Thoracic aorta (tissue), 2 donors: ENCODE measurements around the gene B3GNT9. TPM values are rescaled to one million over a fixed set of nuclear protein-coding genes. Genes with fewer than 3 reads are reported as not detected.

Experiments
- ATAC-seq: fragments of 150-250 bp; one replicate; pipeline ENCODE4 v1.8.0; 2017; ENCODE audit warnings: low read depth; ENCODE audit not compliant: insufficient number of reproducible peaks, low FRiP score
- DNase-seq: peaks from one replicate; pipeline ENCODE4 v3.0.0-alpha.2; 2020; ENCODE audit warnings: low spot score
- H3K27ac ChIP-seq, 2 donors: fragments of 200-600 bp; sonication (generic); 1 replicate in 1 of 2; 2 replicates in 1 of 2; pipeline ENCODE4 v1.5.1; 2016; ENCODE audit warnings: mild to moderate bottlenecking in 2 of 2, moderate library complexity in 2 of 2
- H3K27me3 ChIP-seq: fragments of 200-600 bp; sonication (generic); replicated peaks from 2 replicates; pipeline ENCODE4 v1.6.0; 2016; ENCODE audit warnings: mild to moderate bottlenecking; ENCODE audit not compliant: insufficient read depth
- H3K36me3 ChIP-seq: fragments of 200-600 bp; sonication (generic); one replicate; pipeline ENCODE4 v1.5.1; 2016
- H3K4me1 ChIP-seq, 2 donors: fragments of 200-600 bp; sonication (generic); 1 replicate in 1 of 2; 2 replicates in 1 of 2; pipeline versions ENCODE4 v1.5.1 to v1.6.0; 2016; ENCODE audit warnings: low read depth in 2 of 2, mild to moderate bottlenecking in 1 of 2; ENCODE audit not compliant: control insufficient read depth in 1 of 2
- H3K4me3 ChIP-seq: fragments of 200-600 bp; sonication (generic); 2 replicates; pipeline ENCODE4 v1.5.1; 2016; ENCODE audit warnings: mild to moderate bottlenecking
- H3K9me3 ChIP-seq: fragments of 200-600 bp; sonication (generic); 2 replicates; pipeline ENCODE4 v1.5.1; 2016
- CTCF ChIP-seq: fragments of 200-600 bp; sonication (generic); IDR thresholded peaks from one replicate; pipeline ENCODE4 v1.5.1; 2019; ENCODE audit warnings: antibody characterized with exemption
- total RNA-seq, 2 donors: library from RNA; depleted of rRNA; stranded (reverse); fragments of >200 nt; gene quantifications; one replicate each; pipeline versions ENCODE4 v1.1.0 to v1.2.3, GENCODE V29; 2016

Gene B3GNT9
- total RNA-seq, 2 donors from 2014 or later: 33.5 to 59.6 TPM

GRCh38 chr16:67182288-67182687, 31.5 kb upstream of the B3GNT9 start:
- Histone ChIP-seq H3K27me3 (no peaks in the 10 kb centered on the region), H3K9me3 (no peaks in the 10 kb centered on the region), H3K36me3 (no peaks in the 10 kb centered on the region), H3K4me3 (no peak overlapping the region), H3K4me1 (peaks cover 19 to 47% of the 10 kb centered on the region in 2 donors), H3K27ac (no peak overlapping the region)
- ATAC-seq (no peak), DNase-seq (no peak)
- TF ChIP-seq CTCF: no peak

- H3K9me3 ChIP-seq: no peaks in the 10 kb centered on the region
- DNase-seq (no peak), ATAC-seq (no peak)
- no peaks in the 10 kb centered on the region for H3K36me3 ChIP-seq
- TF ChIP-seq CTCF: no peak
- H3K27me3 ChIP-seq: no peaks in the 10 kb centered on the region
- H3K27ac ChIP-seq: no peak overlapping the region
- H3K4me1 ChIP-seq: peaks cover 19 to 47% of the 10 kb centered on the region in 2 donors
- H3K4me3 ChIP-seq: no peak overlapping the region
These were observed 30.5 kb upstream of the B3GNT9 start for GRCh38 chr16:67181346-67181745.

GRCh38 chr16:67180166-67180565, 29.4 kb upstream of the B3GNT9 start:
- Histone ChIP-seq H3K27me3 (no peaks in the 10 kb centered on the region), H3K4me3 (no peak overlapping the region), H3K27ac (no peak overlapping the region), H3K9me3 (no peaks in the 10 kb centered on the region), H3K36me3 (peaks cover 3% of the 10 kb centered on the region), H3K4me1 (peaks cover 18 to 40% of the 10 kb centered on the region in 2 donors)
- DNase-seq: no peak
- TF ChIP-seq CTCF: no peak
- no peak for ATAC-seq

DNA sequence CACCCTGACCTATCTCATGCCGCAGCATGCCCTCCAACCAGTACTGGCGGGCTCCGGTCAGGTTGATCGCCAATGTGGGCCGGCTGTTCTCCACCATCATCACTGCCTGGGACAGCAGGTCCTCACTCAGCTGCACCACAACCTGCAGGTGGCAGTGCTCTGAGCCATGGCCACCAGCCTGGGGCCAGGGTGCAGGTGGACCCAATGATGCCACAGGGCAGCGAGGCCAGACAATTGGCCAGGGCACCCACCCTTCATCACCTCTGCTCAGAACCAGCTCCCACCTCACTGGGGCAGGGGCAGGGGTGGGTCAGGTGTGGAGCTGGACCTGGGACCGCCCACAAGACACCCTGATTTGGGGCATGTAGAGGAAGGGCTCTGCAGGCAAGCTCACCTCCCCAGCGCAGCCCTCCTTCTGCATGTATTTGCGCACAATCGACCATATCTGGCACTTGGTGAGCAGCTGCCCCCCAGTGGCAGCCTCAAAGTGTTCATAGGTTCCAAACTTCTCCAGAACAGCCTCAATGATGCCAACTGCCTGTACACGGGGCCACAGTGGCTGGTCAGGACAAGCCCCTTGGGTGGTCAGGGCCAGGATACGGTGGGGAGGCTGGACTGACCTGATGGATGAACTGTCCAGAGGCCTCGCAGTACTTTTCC, 28.8 kb upstream of the B3GNT9 start:
- Histone ChIP-seq H3K9me3 (no peaks in the 10 kb centered on the region), H3K4me1 (peaks cover 18 to 40% of the 10 kb centered on the region in 2 donors), H3K27me3 (no peaks in the 10 kb centered on the region), H3K4me3 (no peak overlapping the region), H3K36me3 (peaks cover 3% of the 10 kb centered on the region), H3K27ac (no peak overlapping the region)
- TF ChIP-seq CTCF: no peak
- ATAC-seq: no peak
- DNase-seq: no peak

DNA sequence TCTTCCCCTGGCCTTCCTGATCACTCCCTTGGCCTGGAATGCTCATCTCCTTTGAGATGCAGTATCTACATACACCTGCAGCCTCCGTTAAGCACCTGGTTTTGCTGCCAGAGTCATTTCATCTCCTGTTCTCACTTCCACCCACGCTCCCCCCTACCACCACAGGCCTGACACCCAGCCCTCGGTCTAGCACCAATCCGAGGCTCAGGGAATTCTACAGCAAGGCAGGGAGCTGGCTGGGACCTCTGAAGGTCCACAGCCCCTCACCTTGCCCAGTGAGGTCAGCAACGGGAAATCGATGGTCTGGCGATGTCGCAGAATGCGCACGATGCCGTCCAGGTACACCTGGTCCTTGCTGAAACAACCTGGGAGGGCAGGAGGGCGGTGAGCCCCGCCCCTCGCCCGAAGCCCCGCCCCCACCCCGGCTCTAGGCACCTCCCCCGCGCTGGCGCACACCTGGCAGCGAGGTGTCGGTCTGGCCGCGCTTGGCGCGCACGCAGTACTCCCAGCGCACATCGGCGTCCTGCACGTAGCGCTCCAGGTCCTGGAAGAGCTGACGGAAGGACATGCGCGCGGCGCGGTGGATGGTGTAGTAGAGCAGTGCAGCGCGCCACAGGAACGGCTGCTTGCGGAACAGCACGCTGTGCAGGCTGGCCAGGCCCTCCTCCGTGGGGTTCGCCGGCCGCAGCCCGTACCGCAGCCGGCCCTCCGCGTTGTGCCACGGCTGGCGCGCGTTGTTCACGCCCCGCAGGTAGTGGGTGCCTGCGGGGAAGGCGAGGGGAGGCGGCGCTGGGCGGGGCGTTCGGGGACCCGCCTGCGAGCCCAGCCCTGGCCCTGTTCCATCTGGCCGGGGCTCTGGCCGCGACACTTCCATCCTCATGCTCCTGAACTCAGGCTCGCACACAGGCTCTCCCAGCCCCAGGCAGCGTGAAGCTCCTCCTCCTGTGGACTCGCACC, 27.2 kb upstream of the B3GNT9 start:
- peak; percentile 38 for TF ChIP-seq CTCF
- Histone ChIP-seq H3K4me3 (peak overlapping the region; percentile 71), H3K4me1 (peaks cover 25 to 43% of the 10 kb centered on the region in 2 donors), H3K27me3 (no peaks in the 10 kb centered on the region), H3K27ac (no peak overlapping the region), H3K9me3 (no peaks in the 10 kb centered on the region), H3K36me3 (peaks cover 3% of the 10 kb centered on the region)
- no peak for ATAC-seq
- DNase-seq: no peak
